ENCODE results near the gene WDR77.

WDR77 gene

DNA sequence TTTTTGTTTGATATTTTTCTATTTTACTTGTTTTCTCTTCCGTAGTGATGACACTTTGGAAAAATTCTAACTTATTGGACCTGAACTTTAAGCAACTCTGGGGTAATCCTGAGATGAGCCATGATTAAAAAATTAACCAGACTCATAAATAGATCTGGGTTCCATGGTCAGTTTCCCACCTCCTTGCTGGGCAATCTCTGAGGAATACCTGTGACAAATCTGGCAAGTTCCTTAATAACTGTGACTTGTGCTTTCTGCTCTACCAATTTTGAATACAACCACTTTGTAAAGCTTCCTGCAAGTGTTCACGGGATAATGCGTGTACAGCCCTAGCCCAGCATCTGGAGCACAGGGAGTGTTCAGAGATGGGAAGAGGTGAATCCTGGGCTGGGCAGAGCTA lies 24.8 kb downstream of the WDR77 start:
- DNase-seq: no peak

DNA sequence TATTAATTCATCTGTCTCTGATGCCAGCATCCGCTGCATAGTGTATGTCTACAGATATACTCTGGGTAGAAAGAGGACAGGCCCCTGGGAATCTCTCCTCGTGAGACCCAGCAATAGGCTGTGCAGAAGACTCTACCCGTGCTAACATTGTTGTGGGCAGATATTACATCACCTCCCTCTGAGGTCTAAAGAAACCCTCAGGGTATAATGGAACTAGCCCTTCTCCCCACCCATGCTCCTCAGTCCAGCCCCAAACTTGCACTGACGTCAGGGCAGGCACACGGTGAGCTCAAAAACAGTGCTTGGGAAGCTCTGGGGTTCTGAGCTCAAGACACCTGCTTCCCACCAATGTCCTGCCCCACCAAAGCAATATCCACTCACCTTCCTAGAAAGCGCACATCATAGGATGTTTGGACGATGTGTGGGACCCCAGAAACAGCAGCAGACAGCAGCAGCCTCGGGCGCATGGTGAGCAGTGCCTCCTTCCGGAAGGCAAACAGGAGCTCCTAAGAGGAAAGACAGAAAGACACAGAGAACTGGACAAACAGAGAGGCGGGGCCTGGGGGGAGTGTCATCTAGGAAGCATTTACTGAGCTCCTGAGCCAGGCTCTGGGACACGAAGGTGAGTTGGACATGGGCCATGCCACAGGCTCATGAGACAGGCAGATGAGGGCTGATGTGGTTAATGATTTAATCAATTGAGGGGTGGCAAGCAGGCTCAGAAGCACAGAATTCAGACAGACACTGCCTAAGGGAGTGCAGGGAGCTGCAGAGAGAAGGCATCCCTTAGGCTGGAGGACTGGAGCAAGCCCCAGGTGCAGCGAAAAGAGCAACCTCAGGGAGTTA lies 26.3 kb downstream of the WDR77 start:
- no peak for DNase-seq

- no peak for DNase-seq
These were observed 28.7 kb downstream of the WDR77 start for GRCh38 chr1:111420377-111420776.

- no peak for DNase-seq
These were observed 30.0 kb downstream of the WDR77 start for GRCh38 chr1:111419037-111419436.

GRCh38 chr1:111417755-111418154 lies 31.3 kb downstream of the WDR77 start:
- DNase-seq: no peak

GRCh38 chr1:111415461-111415860 lies 33.6 kb downstream of the WDR77 start:
- no peak for DNase-seq

DNA sequence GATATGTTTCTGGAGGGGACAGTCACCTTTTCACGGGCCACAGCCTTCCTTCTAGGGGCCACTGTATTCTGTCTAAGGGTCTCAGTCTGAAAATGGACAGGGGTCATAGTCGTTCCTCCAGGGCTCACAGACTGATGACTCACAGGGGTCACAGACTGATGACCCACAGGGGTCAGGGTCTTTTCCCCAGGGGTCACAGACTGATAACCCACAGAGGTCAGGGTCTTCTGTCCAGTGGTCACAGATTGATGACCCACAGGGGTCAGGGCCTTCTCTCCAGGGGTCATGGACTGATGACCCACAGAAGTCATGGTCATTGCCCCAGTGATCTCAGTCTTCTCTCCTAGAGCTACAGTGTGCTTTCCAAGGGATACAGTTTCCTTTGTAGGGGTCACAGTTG lies 34.3 kb downstream of the WDR77 start:
- DNase-seq: no peak

- no peak for DNase-seq
These were observed 36.2 kb downstream of the WDR77 start for GRCh38 chr1:111412839-111413238.

GRCh38 chr1:111407301-111407700 lies 41.8 kb downstream of the WDR77 start:
- no peak for DNase-seq

DNA sequence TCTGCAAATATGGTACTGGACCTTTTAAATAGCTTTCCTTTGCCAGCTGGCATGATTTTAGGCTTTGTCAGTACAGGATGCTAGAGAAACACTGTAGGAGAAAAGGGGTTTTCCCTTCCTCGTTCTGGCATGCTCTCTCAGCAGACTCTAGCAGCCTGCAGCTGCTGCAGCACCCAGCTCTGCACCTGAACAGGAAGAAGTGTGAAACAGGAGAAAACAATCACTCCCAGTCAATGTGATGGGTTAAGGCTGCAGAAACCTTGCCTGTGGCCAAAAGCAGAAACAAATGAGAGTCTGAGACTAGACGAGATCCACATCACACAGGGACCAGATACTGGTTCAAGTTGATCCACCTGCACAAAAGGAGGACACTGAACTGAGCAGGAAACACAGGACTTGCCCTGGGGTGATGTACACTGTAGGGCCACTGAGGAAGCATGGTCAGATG lies 42.7 kb downstream of the WDR77 start:
- peak; percentile 48 to 51 for DNase-seq

DNA sequence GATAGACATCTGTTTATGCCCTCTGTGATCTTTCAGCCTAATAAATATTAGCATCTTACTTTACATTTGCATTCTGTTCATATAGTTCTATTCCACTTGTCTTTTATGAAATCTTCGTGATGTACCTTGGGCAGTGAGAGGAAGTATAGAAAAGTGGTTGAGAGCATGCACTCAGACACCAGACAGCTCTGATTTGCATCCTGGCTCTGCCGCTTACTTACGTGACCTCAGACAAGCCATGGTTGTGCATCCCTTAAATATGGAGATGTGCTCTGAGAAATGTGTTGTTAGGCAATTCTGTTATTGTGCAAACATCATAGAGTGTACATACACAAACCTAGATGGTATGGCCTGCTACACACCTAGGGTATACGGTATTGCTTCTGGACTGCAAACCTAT lies 44.5 kb downstream of the WDR77 start:
- DNase-seq: no peak

DNA sequence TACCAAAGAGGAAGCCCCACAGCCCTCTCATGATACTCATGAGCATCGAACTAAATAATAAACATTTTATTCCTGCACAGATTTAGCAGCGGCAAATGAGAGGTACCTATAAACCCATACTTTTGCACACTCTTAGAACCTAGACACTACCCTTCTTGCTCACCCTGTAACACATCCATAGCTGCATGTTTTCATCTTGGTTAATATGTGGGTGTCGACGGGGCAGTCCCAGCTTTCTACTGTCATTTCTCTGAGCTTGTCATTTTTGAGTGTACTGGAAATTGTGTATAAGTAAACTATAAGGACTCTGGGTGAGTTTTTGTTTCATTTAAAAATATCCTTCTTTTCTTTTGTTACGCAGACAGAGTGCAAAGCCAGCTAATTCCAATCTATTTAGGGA lies 47.0 kb downstream of the WDR77 start:
- DNase-seq: no peak

- DNase-seq: peak; percentile 7 to 51
These were observed 49.1 kb downstream of the WDR77 start for GRCh38 chr1:111399792-111400610.

- no peak for DNase-seq
These were observed 56.6 kb downstream of the WDR77 start for GRCh38 chr1:111392460-111392945.

GRCh38 chr1:111392042-111392441 lies 57.0 kb downstream of the WDR77 start:
- no peak for DNase-seq
